ENCODE measurements around the gene CYP39A1.
"Not testable (repeated sequence)": the region's sequence is repeated elsewhere in the genome, so short reads cannot be mapped to it uniquely, and the experiment has no call there.

- TF ChIP-seq SMAD1 (IDR thresholded peaks at IDR 0.05; ENCODE audit: low read depth, partially characterized antibody); CTCF (IDR thresholded peaks at IDR 0.05 in 2 of 3, conservative IDR thresholded peaks at IDR 0.05 in 1 of 3; ENCODE audit: control insufficient read depth in 2 of 3, extremely low read depth in 1 of 3, insufficient read depth in 1 of 3, low read depth in 3 of 3, low read length in 3 of 3); POLR2AphosphoS5 (IDR thresholded peaks at IDR 0.05; ENCODE audit: low read length); JUNB (IDR thresholded peaks at IDR 0.05); PBX3 (IDR thresholded peaks at IDR 0.05; ENCODE audit: insufficient replicate concordance, low read depth, low read length); BACH1 (IDR thresholded peaks at IDR 0.05; ENCODE audit: borderline replicate concordance); CBFB (IDR thresholded peaks at IDR 0.05; ENCODE audit: low read depth); FOS (IDR thresholded peaks at IDR 0.05; ENCODE audit: borderline replicate concordance, extremely low read depth, insufficient read length); REST (IDR thresholded peaks at IDR 0.05; ENCODE audit: low read depth, low read length); POLR2A (IDR thresholded peaks at IDR 0.05; ENCODE audit: low read depth, low read length): not testable (repeated sequence)
Observed at GRCh38 chr6:46648108-46648507, 4.5 kb downstream of the CYP39A1 start.

Data from GM12878 (cell line).